ENCODE results near the gene SNRPD2. TPM values are rescaled to one million over a fixed set of nuclear protein-coding genes. Genes with fewer than 3 reads are reported as not detected.

SNRPD2 gene
- total RNA-seq, 3 donors from 2014 or later, result 175 to 238 (median 191) TPM

DNA sequence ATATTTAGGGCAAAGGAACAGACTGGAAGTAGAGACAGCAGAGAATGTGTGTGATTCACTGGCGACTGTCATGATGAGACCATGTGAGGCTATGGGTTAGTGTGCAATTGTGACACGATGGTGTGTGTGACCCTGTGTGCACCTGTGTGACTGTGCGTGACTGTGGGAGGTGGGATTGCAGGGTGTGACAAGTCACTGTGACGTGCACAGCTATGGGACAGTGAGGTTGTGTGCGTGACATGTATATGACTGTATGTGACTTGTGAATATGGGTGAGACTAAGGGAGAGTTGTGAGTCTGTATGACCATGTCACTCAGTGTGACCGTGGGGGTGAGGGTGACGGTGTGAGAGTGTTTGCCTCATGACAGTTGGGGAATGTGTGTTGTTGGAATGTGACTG, 27.2 kb downstream of the SNRPD2 start:
- no peak overlapping the region for H3K27ac ChIP-seq
- no peak for DNase-seq (ENCODE audit: low spot score in 2 of 2)
- TF ChIP-seq POLR2AphosphoS5 (IDR thresholded peaks at IDR 0.05), result no peak
- TF ChIP-seq, protein P1, sequence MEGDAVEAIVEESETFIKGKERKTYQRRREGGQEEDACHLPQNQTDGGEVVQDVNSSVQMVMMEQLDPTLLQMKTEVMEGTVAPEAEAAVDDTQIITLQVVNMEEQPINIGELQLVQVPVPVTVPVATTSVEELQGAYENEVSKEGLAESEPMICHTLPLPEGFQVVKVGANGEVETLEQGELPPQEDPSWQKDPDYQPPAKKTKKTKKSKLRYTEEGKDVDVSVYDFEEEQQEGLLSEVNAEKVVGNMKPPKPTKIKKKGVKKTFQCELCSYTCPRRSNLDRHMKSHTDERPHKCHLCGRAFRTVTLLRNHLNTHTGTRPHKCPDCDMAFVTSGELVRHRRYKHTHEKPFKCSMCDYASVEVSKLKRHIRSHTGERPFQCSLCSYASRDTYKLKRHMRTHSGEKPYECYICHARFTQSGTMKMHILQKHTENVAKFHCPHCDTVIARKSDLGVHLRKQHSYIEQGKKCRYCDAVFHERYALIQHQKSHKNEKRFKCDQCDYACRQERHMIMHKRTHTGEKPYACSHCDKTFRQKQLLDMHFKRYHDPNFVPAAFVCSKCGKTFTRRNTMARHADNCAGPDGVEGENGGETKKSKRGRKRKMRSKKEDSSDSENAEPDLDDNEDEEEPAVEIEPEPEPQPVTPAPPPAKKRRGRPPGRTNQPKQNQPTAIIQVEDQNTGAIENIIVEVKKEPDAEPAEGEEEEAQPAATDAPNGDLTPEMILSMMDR (IDR thresholded peaks at IDR 0.05), result no peak
- no peak for TF ChIP-seq POLR2A (IDR thresholded peaks at IDR 0.05)
- H3K36me3 ChIP-seq, result no peaks in the 10 kb centered on the region
- no peak overlapping the region for H3K4me3 ChIP-seq
- peaks cover 0 to 5% of the 10 kb centered on the region in 2 donors for H3K27me3 ChIP-seq
- peaks cover 0 to 4% of the 10 kb centered on the region in 2 donors for H3K4me1 ChIP-seq
- intact Hi-C loops (cut with DNase I; ENCODE audit: low total_unique reads), result loop anchor here (10.0 kb wide), 1 partner anchor 540 kb away; no protein-coding TSS in a partner anchor
- H3K9me3 ChIP-seq, result no peaks in the 10 kb centered on the region

DNA sequence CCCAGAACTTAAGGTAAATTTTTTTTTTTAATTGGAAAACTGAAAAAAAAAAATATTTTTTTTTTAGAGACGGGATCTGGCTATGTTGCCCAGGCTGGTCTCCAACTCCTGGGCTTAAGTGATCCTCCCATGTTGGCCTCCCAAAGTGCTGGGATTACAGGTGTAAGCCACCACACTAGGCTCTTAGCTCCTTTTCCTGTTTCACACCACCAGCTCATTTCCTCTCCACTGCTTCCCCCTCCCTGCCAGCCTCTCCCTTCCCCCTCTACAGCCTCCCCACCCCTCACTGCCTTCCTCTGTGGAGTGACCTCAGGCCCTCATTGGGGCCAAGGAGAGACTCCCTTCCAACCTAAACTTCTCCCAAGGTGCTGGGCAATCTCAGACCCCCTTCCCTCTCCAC, 28.0 kb downstream of the SNRPD2 start:
- DNase-seq (ENCODE audit: low spot score in 2 of 2), result no peak

DNA sequence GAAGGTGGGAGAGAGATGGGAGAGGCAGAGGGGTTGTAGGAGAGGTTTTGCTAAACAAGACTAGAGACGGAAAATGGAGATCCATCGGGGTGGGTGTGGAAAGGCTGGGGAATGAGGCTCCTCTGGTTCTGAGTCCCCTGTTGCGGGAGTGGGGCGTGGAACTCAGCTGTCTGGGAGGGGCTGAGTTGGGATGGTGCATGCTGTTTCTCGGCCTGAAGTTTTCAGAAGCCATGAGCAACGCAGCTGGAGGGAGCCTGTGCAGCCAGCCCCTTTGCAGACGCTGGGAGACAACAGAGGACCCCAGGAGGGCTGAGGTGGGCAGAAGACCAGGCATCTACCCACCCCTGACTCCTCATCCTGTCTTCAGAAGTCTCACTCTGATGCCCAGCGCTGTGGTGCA, 31.1 kb downstream of the SNRPD2 start:
- peaks cover 0 to 5% of the 10 kb centered on the region in 2 donors for H3K27me3 ChIP-seq
- no peak overlapping the region for H3K27ac ChIP-seq
- H3K4me1 ChIP-seq, result no peaks in the 10 kb centered on the region
- H3K4me3 ChIP-seq, result no peak overlapping the region
- DNase-seq (ENCODE audit: low spot score in 2 of 2), result no peak
- H3K36me3 ChIP-seq, result no peaks in the 10 kb centered on the region
- TF ChIP-seq POLR2AphosphoS5 (IDR thresholded peaks at IDR 0.05) (no peak), POLR2A (IDR thresholded peaks at IDR 0.05) (no peak)
- TF ChIP-seq, protein P1 (IDR thresholded peaks at IDR 0.05), result no peak
- no peaks in the 10 kb centered on the region for H3K9me3 ChIP-seq
- intact Hi-C loops (cut with DNase I; ENCODE audit: low total_unique reads), result loop anchor here (10.0 kb wide), 1 partner anchor 536 kb away; no protein-coding TSS in a partner anchor

More for the DNA sequence above, 28.0 kb downstream of the SNRPD2 start:
- H3K36me3 ChIP-seq, result no peaks in the 10 kb centered on the region
- peaks cover 0 to 5% of the 10 kb centered on the region in 2 donors for H3K27me3 ChIP-seq
- no peak overlapping the region for H3K4me3 ChIP-seq
- TF ChIP-seq, protein P1 (IDR thresholded peaks at IDR 0.05), result no peak
- no peak for TF ChIP-seq POLR2AphosphoS5 (IDR thresholded peaks at IDR 0.05)
- no peak for TF ChIP-seq POLR2A (IDR thresholded peaks at IDR 0.05)
- intact Hi-C loops (cut with DNase I; ENCODE audit: low total_unique reads), result loop anchor here (10.0 kb wide), 1 partner anchor 539 kb away; no protein-coding TSS in a partner anchor
- no peaks in the 10 kb centered on the region for H3K4me1 ChIP-seq
- H3K9me3 ChIP-seq, result no peaks in the 10 kb centered on the region
- H3K27ac ChIP-seq, result no peak overlapping the region

DNA sequence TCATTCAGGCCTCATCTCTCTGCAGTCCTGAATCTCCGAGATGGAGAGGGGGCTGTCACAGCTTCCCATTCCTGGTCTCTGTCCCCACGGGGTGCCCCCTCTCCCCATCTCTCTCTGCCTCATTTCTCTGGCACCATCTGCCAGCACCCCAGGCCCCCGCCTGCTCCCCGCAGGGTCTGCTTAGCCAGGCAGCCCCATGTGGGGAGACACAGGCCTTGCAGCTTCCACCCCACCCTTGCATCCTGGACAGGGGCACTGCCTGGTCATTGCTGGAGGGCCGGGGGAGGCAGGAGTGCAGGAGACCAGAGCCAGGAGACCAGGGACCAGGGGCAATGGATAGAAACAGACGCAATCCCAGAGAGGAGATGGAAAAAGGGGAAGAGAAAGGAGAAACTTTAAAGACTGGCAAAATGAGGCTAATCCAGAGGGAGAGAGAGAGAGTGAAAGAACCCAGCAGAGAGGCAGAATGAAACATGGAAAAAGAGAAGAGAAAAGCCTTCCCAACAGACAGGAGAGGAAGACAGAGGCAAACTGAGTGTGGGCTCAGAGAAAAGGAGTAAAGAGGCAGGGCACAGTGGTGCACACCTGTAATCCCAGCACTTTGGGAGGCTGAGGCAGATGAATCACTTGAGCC, 32.5 kb downstream of the SNRPD2 start:
- H3K27me3 ChIP-seq, result peaks cover 0 to 1% of the 10 kb centered on the region in 2 donors
- H3K4me3 ChIP-seq, result no peak overlapping the region
- no peak overlapping the region for H3K27ac ChIP-seq
- no peak for DNase-seq (ENCODE audit: low spot score in 2 of 2)
- TF ChIP-seq, protein P1 (IDR thresholded peaks at IDR 0.05), result no peak
- TF ChIP-seq POLR2AphosphoS5 (IDR thresholded peaks at IDR 0.05), result no peak
- no peaks in the 10 kb centered on the region for H3K9me3 ChIP-seq
- no peaks in the 10 kb centered on the region for H3K36me3 ChIP-seq
- no peaks in the 10 kb centered on the region for H3K4me1 ChIP-seq
- intact Hi-C loops (cut with DNase I; ENCODE audit: low total_unique reads), result no loop called here

DNA sequence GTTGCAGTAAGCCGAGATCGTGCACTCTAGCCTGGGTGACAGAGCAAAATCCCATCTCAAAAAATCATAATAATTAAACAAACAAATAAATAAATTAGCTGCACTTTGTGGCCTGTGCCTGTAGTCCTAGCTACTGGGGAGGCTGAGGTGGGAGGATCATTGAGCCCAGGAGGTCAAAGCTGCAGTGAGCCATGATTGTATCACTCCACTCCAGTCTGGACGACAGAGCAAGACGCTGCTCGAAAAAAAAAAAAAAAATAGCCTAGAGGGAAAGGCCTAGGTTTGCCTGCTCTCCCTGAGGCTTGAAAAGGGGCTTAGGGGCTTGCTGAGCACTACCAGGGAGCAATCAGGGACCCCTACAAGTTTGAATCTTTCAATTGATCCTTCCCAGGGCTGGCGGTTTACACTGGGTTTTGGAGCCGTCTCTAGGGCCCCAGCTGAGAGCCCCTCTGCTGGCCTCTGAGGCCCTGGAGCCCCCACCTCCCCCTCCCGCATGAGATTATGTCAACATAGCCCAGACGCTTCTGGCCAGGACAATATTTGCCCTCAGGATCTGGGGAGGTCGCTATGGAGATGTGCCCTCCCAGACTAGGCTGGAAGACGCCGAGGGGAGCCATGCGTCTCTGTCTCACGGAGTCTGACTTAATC, 34.1 kb downstream of the SNRPD2 start:
- no peaks in the 10 kb centered on the region for H3K27me3 ChIP-seq
- DNase-seq (ENCODE audit: low spot score in 2 of 2), result no peak
- no peaks in the 10 kb centered on the region for H3K36me3 ChIP-seq
- no peak overlapping the region for H3K27ac ChIP-seq
- TF ChIP-seq POLR2A (IDR thresholded peaks at IDR 0.05), result no peak
- no peak for TF ChIP-seq POLR2AphosphoS5 (IDR thresholded peaks at IDR 0.05)
- TF ChIP-seq, protein P1 (IDR thresholded peaks at IDR 0.05), result no peak
- H3K4me1 ChIP-seq, result no peaks in the 10 kb centered on the region
- intact Hi-C loops (cut with DNase I; ENCODE audit: low total_unique reads), result no loop called here
- H3K9me3 ChIP-seq, result no peaks in the 10 kb centered on the region
- no peak overlapping the region for H3K4me3 ChIP-seq

All from breast epithelium (tissue), 4 donors.